OCI-LY3 (cell line): Measurements from ENCODE around the gene SLC25A42.

ENCODE experiments used
- H2AFZ ChIP-seq: fragments of 200-600, 300-600 bp; shearing (Covaris generic); 2 replicates; pipeline ENCODE4 v1.6.0; 2014; ENCODE audit warnings: antibody characterized with exemption, low read depth, low read length
- H3K27ac ChIP-seq: fragments of 200-600, 300-600 bp; sonication (generic); 2 replicates; pipeline ENCODE4 v1.5.1; 2014; ENCODE audit warnings: mild to moderate bottlenecking, low read length, moderate library complexity, mixed read lengths
- H3K27me3 ChIP-seq: fragments of 200-600, 300-600 bp; sonication (generic); 2 replicates; pipeline ENCODE4 v1.6.1; 2014; ENCODE audit warnings: low read depth, low read length, mixed read lengths
- H3K36me3 ChIP-seq: fragments of 200-600, 300-600 bp; sonication (generic); replicated peaks from 2 replicates; pipeline ENCODE3; 2014; ENCODE audit warnings: low read depth, low read length, mixed read lengths
- H3K4me1 ChIP-seq: fragments of 300-600, 200-600 bp; sonication (generic); 2 replicates; pipeline ENCODE4 v1.6.1; 2014; ENCODE audit warnings: low read length, mixed read lengths
- H3K4me2 ChIP-seq: fragments of 200-600, 300-600 bp; sonication (generic); 2 replicates; pipeline ENCODE4 v1.6.1; 2014; ENCODE audit warnings: low read length, mixed read lengths
- H3K4me3 ChIP-seq: fragments of 300-600, 200-600 bp; sonication (generic); 2 replicates; pipeline ENCODE4 v1.5.1; 2014; ENCODE audit warnings: antibody characterized with exemption, mild to moderate bottlenecking, low read length, moderate library complexity
- H3K79me2 ChIP-seq: fragments of 300-600, 200-600 bp; shearing (Covaris generic); 2 replicates; pipeline ENCODE4 v1.6.1; 2014; ENCODE audit warnings: mild to moderate bottlenecking, low read length, mixed read lengths
- H3K9ac ChIP-seq: fragments of 300-600, 200-600 bp; shearing (Covaris generic); 2 replicates; pipeline ENCODE4 v1.6.0; 2014; ENCODE audit warnings: mild to moderate bottlenecking, low read length, moderate library complexity
- H3K9me3 ChIP-seq: fragments of 200-600, 300-600 bp; shearing (Covaris generic); 2 replicates; pipeline ENCODE4 v1.6.1; 2014; ENCODE audit warnings: low read length, mixed read lengths; ENCODE audit not compliant: insufficient read depth
- H4K20me1 ChIP-seq: fragments of 200-600, 300-600 bp; sonication (generic); 2 replicates; pipeline ENCODE4 v1.6.1; 2016; ENCODE audit warnings: low read length, mixed read lengths; ENCODE audit not compliant: insufficient read depth
- CTCF ChIP-seq: fragments of 200-600, 300-600 bp; sonication (generic); IDR thresholded peaks from 2 replicates; pipeline ENCODE4 v1.5.1; 2014; ENCODE audit warnings: antibody characterized with exemption, low read length, low read depth
- EZH2phosphoT487 ChIP-seq: fragments of 200-600 bp; shearing (Covaris generic); IDR thresholded peaks from 2 replicates; pipeline ENCODE4 v1.6.1; 2018; ENCODE audit warnings: antibody characterized with exemption, mixed run types, low read depth

The SLC25A42 gene

GRCh38 chr19:19043481-19043880 is 20.3 kb upstream of the SLC25A42 start:
- Histone ChIP-seq H3K9me3 (no peaks in the 10 kb centered on the region), H3K79me2 (peaks cover 37% of the 10 kb centered on the region), H3K4me1 (no peaks in the 10 kb centered on the region), H3K27ac (no peak overlapping the region), H3K36me3 (peaks cover 21% of the 10 kb centered on the region), H4K20me1 (no peaks in the 10 kb centered on the region), H3K4me3 (no peak overlapping the region), H3K4me2 (no peak overlapping the region), H3K27me3 (no peaks in the 10 kb centered on the region), H3K9ac (no peak overlapping the region), H2AFZ (no peak overlapping the region)
- no peak for TF ChIP-seq EZH2phosphoT487
- no peak for TF ChIP-seq CTCF

GRCh38 chr19:19043881-19044280 is 19.9 kb upstream of the SLC25A42 start:
- no peaks in the 10 kb centered on the region for H3K27me3 ChIP-seq
- no peak overlapping the region for H3K9ac ChIP-seq
- no peak overlapping the region for H3K4me3 ChIP-seq
- no peak overlapping the region for H3K27ac ChIP-seq
- H3K4me2 ChIP-seq, result no peak overlapping the region
- peaks cover 34% of the 10 kb centered on the region for H3K79me2 ChIP-seq
- TF ChIP-seq CTCF (no peak), EZH2phosphoT487 (no peak)
- no peaks in the 10 kb centered on the region for H3K4me1 ChIP-seq
- no peaks in the 10 kb centered on the region for H3K9me3 ChIP-seq
- no peaks in the 10 kb centered on the region for H4K20me1 ChIP-seq
- H2AFZ ChIP-seq, result no peak overlapping the region
- H3K36me3 ChIP-seq, result peaks cover 21% of the 10 kb centered on the region

GRCh38 chr19:19049406-19049805 is 14.4 kb upstream of the SLC25A42 start:
- Histone ChIP-seq H3K9me3 (no peaks in the 10 kb centered on the region), H3K36me3 (peaks cover 46% of the 10 kb centered on the region), H3K4me1 (peaks cover 11% of the 10 kb centered on the region)

GRCh38 chr19:19050104-19050503 is 13.7 kb upstream of the SLC25A42 start:
- Histone ChIP-seq H3K79me2 (no peaks in the 10 kb centered on the region), H3K27ac (no peak overlapping the region), H3K27me3 (no peaks in the 10 kb centered on the region), H3K36me3 (peaks cover 47% of the 10 kb centered on the region), H2AFZ (no peak overlapping the region), H3K9ac (no peak overlapping the region), H3K4me2 (no peak overlapping the region), H3K9me3 (no peaks in the 10 kb centered on the region), H3K4me3 (no peak overlapping the region), H4K20me1 (no peaks in the 10 kb centered on the region), H3K4me1 (peaks cover 11% of the 10 kb centered on the region)
- no peak for TF ChIP-seq CTCF
- no peak for TF ChIP-seq EZH2phosphoT487

More at GRCh38 chr19:19049406-19049805, 14.4 kb upstream of the SLC25A42 start:
- Histone ChIP-seq H3K79me2 (no peaks in the 10 kb centered on the region), H4K20me1 (no peaks in the 10 kb centered on the region), H3K4me3 (no peak overlapping the region), H3K27ac (no peak overlapping the region), H3K27me3 (no peaks in the 10 kb centered on the region), H2AFZ (no peak overlapping the region), H3K9ac (no peak overlapping the region), H3K4me2 (no peak overlapping the region)
- TF ChIP-seq EZH2phosphoT487, result no peak
- no peak for TF ChIP-seq CTCF
